Prostate gland (tissue), 2 donors: ENCODE data around the gene CBX2.

Experiments
- CTCF ChIP-seq, 4 experiments: fragments of 200-600 bp in 2 of 4; fragments of 450-650 bp in 2 of 4; sonication (generic) in 2 of 4; IDR thresholded peaks; 1 replicate in 3 of 4; 2 replicates in 1 of 4; pipeline ENCODE4 v1.5.1; 2016 to 2019; ENCODE audit warnings: antibody characterized with exemption in 4 of 4, mild to moderate bottlenecking in 2 of 4, moderate library complexity in 2 of 4
- POLR2A ChIP-seq: fragments of 450-650 bp; IDR thresholded peaks from one replicate; pipeline ENCODE4 v1.6.1; 2016; ENCODE audit warnings: antibody characterized with exemption, mild to moderate bottlenecking

DNA sequence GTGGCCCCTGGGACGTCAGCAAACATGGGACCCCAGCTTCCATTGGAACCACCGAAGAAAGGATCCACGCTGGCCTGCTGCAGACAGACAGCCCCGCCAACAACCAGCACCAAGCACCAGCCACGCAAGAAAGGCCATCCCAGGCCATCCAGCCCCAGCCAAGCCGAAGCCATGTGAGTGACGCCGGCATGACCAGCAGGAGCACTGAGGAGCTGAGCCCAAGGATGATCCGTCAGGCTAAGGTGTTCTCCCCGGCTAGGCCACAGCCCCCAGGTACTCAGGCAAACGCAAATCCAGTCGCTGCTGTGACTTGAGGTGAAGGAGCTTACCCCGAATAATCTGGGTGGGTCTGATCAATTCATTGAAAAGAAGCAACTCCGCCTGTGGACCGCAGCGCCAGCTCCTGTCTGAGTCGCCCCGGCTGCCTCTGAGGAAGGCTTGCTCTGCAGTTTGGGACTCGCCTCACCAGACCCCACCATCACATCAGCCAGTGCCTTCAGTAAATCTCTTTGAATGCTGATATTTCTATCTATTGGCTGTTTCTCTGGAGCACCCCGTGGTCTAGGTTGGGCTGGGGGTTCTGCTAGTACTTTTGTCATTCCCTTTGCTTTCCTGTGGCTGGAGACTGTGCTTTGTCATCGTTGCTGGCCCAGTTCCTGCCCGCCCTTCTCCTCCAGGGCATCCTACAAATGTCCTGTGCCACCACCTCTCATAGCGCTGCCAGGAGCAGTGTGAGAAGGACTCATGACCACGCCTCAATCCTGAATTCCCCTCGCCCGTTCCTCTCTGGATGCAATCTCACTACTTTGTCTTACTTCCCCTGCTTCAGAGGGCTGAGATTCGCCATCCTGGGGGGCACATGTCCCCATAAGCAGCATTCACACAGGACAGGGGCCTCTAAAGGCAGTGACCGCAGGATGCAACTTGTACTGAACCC lies 8.1 kb upstream of the CBX2 start:
- TF ChIP-seq POLR2A (no peak), CTCF (IDR thresholded peaks at IDR 0.05) (no peak)
